ENCODE measurements around the gene LITAFD. TPM values are rescaled to one million over a fixed set of nuclear protein-coding genes. Genes with fewer than 3 reads are reported as not detected.

The LITAFD gene
- total and polyA plus RNA-seq, 9 donors, result not detected

- Histone ChIP-seq H3K27me3 (ENCODE audit: control insufficient read depth, insufficient read depth, low read length) (no peaks in the 10 kb centered on the region), H3K4me1 (ENCODE audit: control insufficient read depth, insufficient read depth, low read length) (peaks cover 15% of the 10 kb centered on the region), H3K4me3 (ENCODE audit: low read length) (no peak overlapping the region), H3K27ac (ENCODE audit: low read length) (no peak overlapping the region), H3K9me3 (replicated peaks; ENCODE audit: control insufficient read depth, low read depth, low read length) (no peaks in the 10 kb centered on the region), H3K36me3 (ENCODE audit: control insufficient read depth, insufficient read depth, low read length) (peaks cover 63% of the 10 kb centered on the region)
- WGBS (ENCODE audit: insufficient coverage), result 78% methylated on average over 24 of the region's 26 CpGs
- no peak for DNase-seq
Observed at GRCh38 chr16:8848231-8848938, 33.8 kb upstream of the LITAFD start.

GRCh38 chr16:8848939-8849391, 33.2 kb upstream of the LITAFD start:
- no peak for DNase-seq
- Histone ChIP-seq H3K27me3 (ENCODE audit: control insufficient read depth, insufficient read depth, low read length) (no peaks in the 10 kb centered on the region), H3K36me3 (ENCODE audit: control insufficient read depth, insufficient read depth, low read length) (peaks cover 68% of the 10 kb centered on the region), H3K27ac (ENCODE audit: low read length) (no peak overlapping the region), H3K4me1 (ENCODE audit: control insufficient read depth, insufficient read depth, low read length) (peaks cover 15% of the 10 kb centered on the region), H3K4me3 (ENCODE audit: low read length) (no peak overlapping the region), H3K9me3 (replicated peaks; ENCODE audit: control insufficient read depth, low read depth, low read length) (no peaks in the 10 kb centered on the region)
- 67% methylated on average over 3 of the region's 8 CpGs for WGBS (ENCODE audit: insufficient coverage)

DNA sequence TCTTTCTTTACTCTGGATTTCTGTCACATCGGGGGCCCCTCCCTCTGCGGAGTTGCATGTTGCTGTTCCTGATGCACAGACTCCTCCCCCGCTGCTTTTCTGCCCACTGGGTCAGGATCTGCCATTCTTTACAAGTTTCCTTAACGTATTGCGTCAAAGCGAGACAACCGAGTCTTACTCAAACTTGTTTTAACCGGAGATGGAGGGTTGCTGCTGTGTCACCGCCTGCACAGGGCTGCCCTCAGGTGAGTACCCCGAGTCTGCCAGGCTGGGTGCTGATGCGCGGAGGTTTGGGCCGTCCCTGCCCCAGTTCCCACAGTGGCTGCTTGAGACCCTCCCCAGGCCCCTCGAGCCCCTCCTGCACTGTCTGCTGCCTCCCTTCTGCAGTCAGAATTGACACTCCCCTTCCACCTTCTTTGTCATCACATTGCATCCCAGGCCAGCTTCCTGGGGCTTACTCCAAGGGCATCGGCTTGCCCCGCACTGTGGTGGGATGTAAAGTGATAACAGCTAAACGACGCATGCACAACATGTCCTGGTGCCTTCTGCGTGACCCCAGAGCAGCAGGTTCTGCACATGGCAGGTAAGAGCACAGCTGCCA, 32.6 kb upstream of the LITAFD start:
- H3K4me1 ChIP-seq (ENCODE audit: control insufficient read depth, insufficient read depth, low read length), result peaks cover 15% of the 10 kb centered on the region
- H3K9me3 ChIP-seq (replicated peaks; ENCODE audit: control insufficient read depth, low read depth, low read length), result no peaks in the 10 kb centered on the region
- WGBS (ENCODE audit: insufficient coverage), result 83% methylated on average over 18 of the region's 19 CpGs
- no peak overlapping the region for H3K4me3 ChIP-seq (ENCODE audit: low read length)
- H3K36me3 ChIP-seq (ENCODE audit: control insufficient read depth, insufficient read depth, low read length), result peaks cover 73% of the 10 kb centered on the region
- no peaks in the 10 kb centered on the region for H3K27me3 ChIP-seq (ENCODE audit: control insufficient read depth, insufficient read depth, low read length)
- no peak for DNase-seq
- H3K27ac ChIP-seq (ENCODE audit: low read length), result no peak overlapping the region

DNA sequence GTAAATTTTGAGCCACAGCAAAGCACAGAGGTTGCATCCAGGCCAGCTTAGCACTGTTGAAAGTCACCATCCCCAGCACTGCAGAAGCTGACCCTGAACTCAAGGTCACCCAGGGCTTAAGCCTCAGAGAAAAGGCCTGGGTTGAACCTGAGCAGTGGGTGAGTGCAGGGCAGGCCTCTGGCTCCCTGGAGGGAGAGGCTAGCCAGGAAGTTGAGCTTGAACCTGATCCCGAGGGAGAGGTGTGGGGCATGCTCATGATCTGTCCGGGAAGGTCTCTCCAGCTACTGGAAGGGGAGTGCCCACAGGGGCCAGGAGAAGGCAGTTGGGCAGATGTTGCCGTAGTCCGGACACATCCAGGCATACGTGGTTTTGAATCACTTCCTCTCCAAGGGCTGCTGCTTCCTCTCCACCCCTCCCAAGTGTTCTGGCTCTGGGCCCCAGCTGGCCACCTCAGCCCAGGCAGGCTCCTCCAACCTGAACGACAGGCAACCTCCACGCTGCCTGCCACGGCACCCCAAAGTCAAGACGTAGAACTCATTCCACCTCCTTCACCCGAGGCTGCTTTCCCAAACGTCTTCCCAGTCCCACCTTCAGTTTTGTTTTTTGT, 31.8 kb upstream of the LITAFD start:
- no peaks in the 10 kb centered on the region for H3K27me3 ChIP-seq (ENCODE audit: control insufficient read depth, insufficient read depth, low read length)
- no peak overlapping the region for H3K27ac ChIP-seq (ENCODE audit: low read length)
- 13% methylated on average over 5 of the region's 11 CpGs for WGBS (ENCODE audit: insufficient coverage)
- H3K9me3 ChIP-seq (replicated peaks; ENCODE audit: control insufficient read depth, low read depth, low read length), result no peaks in the 10 kb centered on the region
- peaks cover 80% of the 10 kb centered on the region for H3K36me3 ChIP-seq (ENCODE audit: control insufficient read depth, insufficient read depth, low read length)
- peaks cover 15% of the 10 kb centered on the region for H3K4me1 ChIP-seq (ENCODE audit: control insufficient read depth, insufficient read depth, low read length)
- DNase-seq, result peak; percentile 54
- H3K4me3 ChIP-seq (ENCODE audit: low read length), result no peak overlapping the region

DNA sequence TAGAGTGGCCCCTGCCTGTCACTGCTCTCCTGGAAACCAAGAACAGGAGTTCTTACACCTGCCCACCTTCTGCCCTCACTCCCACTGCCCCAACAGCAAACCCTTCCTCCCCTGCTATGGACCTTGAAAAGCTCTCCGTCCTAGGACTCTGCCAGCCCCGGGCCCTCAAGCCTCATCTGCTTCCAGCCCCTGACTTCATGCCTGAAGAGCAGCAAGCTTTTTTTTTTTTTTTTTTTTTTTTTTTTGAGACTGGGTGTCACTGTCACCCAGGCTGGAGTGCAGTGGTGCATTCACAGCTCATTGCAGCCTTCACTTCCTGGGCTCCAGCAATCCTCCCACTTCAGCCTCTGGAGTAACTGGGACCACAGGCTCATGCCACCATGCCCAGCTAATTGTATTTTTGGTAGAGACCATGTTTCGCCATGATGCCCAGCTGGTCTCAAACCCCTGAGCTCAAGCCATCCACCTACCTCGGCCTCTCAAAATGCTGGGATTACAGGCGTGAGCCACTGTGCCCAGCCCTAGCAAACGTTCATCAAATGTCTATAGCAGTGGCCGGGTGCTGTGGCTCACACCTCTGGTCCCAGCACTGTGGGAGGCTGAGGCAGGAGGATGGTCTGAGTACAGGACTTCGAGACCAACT, 30.3 kb upstream of the LITAFD start:
- H3K4me1 ChIP-seq (ENCODE audit: control insufficient read depth, insufficient read depth, low read length), result peaks cover 10% of the 10 kb centered on the region
- WGBS (ENCODE audit: insufficient coverage), result 88% methylated on average over 6 of the region's 8 CpGs
- no peaks in the 10 kb centered on the region for H3K9me3 ChIP-seq (replicated peaks; ENCODE audit: control insufficient read depth, low read depth, low read length)
- no peaks in the 10 kb centered on the region for H3K27me3 ChIP-seq (ENCODE audit: control insufficient read depth, insufficient read depth, low read length)
- no peak overlapping the region for H3K4me3 ChIP-seq (ENCODE audit: low read length)
- no peak overlapping the region for H3K27ac ChIP-seq (ENCODE audit: low read length)
- peaks cover 89% of the 10 kb centered on the region for H3K36me3 ChIP-seq (ENCODE audit: control insufficient read depth, insufficient read depth, low read length)
- no peak for DNase-seq

- peaks cover 85% of the 10 kb centered on the region for H3K36me3 ChIP-seq (ENCODE audit: control insufficient read depth, insufficient read depth, low read length)
- WGBS (ENCODE audit: insufficient coverage), result 78% methylated on average over 5 of the region's 8 CpGs
- no peak overlapping the region for H3K27ac ChIP-seq (ENCODE audit: low read length)
- H3K4me3 ChIP-seq (ENCODE audit: low read length), result no peak overlapping the region
- peaks cover 6% of the 10 kb centered on the region for H3K4me1 ChIP-seq (ENCODE audit: control insufficient read depth, insufficient read depth, low read length)
- H3K27me3 ChIP-seq (ENCODE audit: control insufficient read depth, insufficient read depth, low read length), result no peaks in the 10 kb centered on the region
- H3K9me3 ChIP-seq (replicated peaks; ENCODE audit: control insufficient read depth, low read depth, low read length), result no peaks in the 10 kb centered on the region
- DNase-seq, result no peak
Observed at GRCh38 chr16:8852534-8852933, 29.6 kb upstream of the LITAFD start.

DNA sequence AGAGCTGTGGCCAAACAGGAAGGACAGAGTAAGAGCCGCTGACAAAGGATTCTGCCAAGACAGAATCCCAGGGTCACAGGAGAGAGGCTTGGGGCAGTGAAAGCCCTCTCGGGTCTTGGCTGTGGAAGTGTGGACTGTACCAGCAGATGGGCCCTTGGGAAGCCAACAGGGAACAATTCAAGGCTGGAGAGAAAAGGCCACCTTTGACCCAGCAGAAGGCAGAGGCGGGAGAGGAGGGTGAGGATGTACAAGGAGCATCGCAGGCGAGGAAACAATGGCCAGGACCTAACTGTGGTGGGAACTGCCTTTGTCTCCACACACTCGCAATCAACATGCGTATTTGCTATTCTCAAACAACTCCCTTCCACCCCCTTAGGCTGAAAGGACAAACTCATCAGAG, 29.0 kb upstream of the LITAFD start:
- Histone ChIP-seq H3K27ac (ENCODE audit: low read length) (no peak overlapping the region), H3K4me1 (ENCODE audit: control insufficient read depth, insufficient read depth, low read length) (peaks cover 6% of the 10 kb centered on the region), H3K36me3 (ENCODE audit: control insufficient read depth, insufficient read depth, low read length) (peaks cover 84% of the 10 kb centered on the region), H3K9me3 (replicated peaks; ENCODE audit: control insufficient read depth, low read depth, low read length) (no peaks in the 10 kb centered on the region), H3K27me3 (ENCODE audit: control insufficient read depth, insufficient read depth, low read length) (no peaks in the 10 kb centered on the region), H3K4me3 (ENCODE audit: low read length) (no peak overlapping the region)
- 85% methylated on average over 3 of the region's 7 CpGs for WGBS (ENCODE audit: insufficient coverage)
- no peak for DNase-seq

DNA sequence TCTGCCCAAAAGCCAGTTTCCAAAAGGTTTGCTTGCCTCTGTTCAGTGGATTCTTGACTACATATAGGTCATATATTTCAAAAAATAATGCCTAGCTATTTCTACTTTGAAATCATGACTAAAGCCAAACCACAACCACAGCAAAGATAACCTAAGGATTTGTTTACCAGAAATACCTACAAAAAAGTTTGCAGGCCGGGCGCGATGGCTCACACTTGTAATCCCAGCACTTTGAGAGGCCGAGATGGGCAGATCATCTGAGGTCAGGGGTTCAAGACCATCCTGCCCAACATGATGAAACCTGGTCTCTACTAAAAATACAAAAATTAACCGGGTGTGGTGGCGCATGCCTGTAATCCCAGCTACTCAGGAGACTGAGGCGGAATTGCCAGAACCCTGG, 28.5 kb upstream of the LITAFD start:
- H3K36me3 ChIP-seq (ENCODE audit: control insufficient read depth, insufficient read depth, low read length), result peaks cover 83% of the 10 kb centered on the region
- WGBS (ENCODE audit: insufficient coverage), result 90% methylated on average over 7 of the region's 7 CpGs
- H3K4me1 ChIP-seq (ENCODE audit: control insufficient read depth, insufficient read depth, low read length), result peaks cover 6% of the 10 kb centered on the region

DNA sequence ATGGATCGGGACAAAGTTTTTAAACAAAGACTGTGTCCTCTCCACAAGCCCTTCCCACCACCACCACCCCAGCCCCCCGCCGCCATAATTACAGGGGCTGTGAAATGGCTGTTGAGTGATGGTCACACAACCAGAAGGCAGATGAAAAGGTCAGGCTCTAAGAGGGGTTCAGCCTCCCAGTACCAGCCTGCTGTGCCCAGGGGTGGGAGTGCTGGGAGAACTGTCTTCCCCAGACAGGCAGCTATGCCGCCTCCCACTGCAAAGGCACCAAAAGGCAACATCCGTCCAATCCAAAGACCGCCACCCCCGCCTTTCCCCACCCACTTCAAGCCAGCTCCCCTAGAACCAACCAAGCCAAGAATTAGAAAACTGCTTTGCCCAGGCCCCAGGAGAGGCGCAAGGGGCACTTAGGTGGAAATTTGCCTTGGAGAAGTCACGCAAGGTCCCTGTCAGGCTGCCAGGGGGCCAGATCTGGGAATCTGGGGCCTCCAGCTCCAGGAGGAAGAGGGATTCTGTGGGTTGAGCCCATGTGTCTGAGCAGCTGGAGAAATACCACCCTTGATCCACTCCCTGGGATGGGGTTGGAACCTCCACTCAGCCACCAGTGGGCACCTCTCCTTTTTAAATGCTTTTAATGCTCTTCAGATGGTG, 27.7 kb upstream of the LITAFD start:
- DNase-seq, result no peak
- no peak overlapping the region for H3K27ac ChIP-seq (ENCODE audit: low read length)
- H3K4me1 ChIP-seq (ENCODE audit: control insufficient read depth, insufficient read depth, low read length), result peaks cover 6% of the 10 kb centered on the region
- peaks cover 83% of the 10 kb centered on the region for H3K36me3 ChIP-seq (ENCODE audit: control insufficient read depth, insufficient read depth, low read length)
- H3K27me3 ChIP-seq (ENCODE audit: control insufficient read depth, insufficient read depth, low read length), result no peaks in the 10 kb centered on the region
- WGBS (ENCODE audit: insufficient coverage), result 100% methylated on average over 1 of the region's 9 CpGs
- no peaks in the 10 kb centered on the region for H3K9me3 ChIP-seq (replicated peaks; ENCODE audit: control insufficient read depth, low read depth, low read length)
- no peak overlapping the region for H3K4me3 ChIP-seq (ENCODE audit: low read length)

More for the DNA sequence above, 28.5 kb upstream of the LITAFD start:
- no peak for DNase-seq
- Histone ChIP-seq H3K4me3 (ENCODE audit: low read length) (no peak overlapping the region), H3K27me3 (ENCODE audit: control insufficient read depth, insufficient read depth, low read length) (no peaks in the 10 kb centered on the region), H3K9me3 (replicated peaks; ENCODE audit: control insufficient read depth, low read depth, low read length) (no peaks in the 10 kb centered on the region), H3K27ac (ENCODE audit: low read length) (no peak overlapping the region)
